DMS114 treated with DMSO at 0.1 percent for 48 hours (cell line): ENCODE measurements around the gene IRS2.

Experiments
- DNase-seq: peaks from one replicate; lab custom pipeline; 2025; ENCODE audit not compliant: unreplicated experiment; lab: John Stamatoyannopoulos, UW

Gene IRS2

DNA sequence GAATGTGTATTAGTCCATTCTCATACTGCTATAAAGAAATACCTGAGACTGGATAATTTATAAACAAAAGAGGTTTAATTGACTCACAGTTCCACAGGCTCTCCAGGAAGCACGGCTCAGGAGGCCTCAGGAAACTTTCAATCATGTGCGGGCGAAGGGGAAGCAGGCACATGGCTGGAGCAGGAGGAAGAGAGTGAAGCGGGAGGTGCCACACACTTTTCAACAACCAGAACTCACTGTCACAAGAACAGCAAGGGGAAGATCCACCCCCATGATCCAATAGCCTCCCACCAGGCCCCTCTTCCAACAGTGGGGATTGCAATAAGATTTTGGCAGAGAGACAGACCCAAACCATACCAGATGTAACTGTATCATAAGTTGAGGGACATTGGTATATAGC is 72.7 kb downstream of the IRS2 start:
- DNase-seq, result no peak

GRCh38 chr13:109712124-109712722 is 74.2 kb downstream of the IRS2 start:
- no peak for DNase-seq

- DNase-seq, result no peak
Measured at GRCh38 chr13:109707742-109708617, 78.4 kb downstream of the IRS2 start.

GRCh38 chr13:109707044-109707741 is 79.2 kb downstream of the IRS2 start:
- no peak for DNase-seq

DNA sequence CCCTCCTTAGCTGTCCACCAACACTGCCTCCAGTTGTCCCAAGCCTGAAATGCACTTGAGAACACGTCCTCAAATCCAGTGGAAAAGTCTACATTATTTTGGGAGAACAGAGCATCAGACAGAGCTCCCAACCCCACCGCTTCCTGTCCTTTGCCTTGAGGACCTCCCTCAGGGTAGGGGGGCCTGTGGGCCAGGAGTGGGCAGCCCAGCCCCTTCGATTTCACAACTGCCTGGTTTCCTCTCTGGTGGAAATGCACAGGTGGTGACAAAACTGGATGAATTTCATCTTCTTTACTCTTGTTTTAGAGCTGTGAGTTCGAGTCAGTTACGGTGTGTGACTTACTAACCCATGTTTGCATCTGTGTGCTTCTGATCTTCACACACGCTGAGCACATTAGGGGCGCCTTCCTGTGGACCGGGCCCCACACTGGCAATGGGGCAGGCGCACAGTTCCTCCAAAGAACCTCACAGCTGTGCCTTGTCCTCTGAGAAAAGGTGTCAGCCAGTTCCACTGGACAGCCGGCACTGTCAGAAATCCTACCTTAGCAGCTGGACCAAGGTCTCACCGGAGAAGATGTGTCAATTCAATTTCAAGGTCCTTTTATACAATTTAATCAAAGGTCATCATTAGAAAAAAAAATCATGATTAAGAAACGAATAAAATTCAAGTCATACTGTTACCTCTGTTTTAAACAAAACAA is 80.2 kb downstream of the IRS2 start:
- no peak for DNase-seq

DNA sequence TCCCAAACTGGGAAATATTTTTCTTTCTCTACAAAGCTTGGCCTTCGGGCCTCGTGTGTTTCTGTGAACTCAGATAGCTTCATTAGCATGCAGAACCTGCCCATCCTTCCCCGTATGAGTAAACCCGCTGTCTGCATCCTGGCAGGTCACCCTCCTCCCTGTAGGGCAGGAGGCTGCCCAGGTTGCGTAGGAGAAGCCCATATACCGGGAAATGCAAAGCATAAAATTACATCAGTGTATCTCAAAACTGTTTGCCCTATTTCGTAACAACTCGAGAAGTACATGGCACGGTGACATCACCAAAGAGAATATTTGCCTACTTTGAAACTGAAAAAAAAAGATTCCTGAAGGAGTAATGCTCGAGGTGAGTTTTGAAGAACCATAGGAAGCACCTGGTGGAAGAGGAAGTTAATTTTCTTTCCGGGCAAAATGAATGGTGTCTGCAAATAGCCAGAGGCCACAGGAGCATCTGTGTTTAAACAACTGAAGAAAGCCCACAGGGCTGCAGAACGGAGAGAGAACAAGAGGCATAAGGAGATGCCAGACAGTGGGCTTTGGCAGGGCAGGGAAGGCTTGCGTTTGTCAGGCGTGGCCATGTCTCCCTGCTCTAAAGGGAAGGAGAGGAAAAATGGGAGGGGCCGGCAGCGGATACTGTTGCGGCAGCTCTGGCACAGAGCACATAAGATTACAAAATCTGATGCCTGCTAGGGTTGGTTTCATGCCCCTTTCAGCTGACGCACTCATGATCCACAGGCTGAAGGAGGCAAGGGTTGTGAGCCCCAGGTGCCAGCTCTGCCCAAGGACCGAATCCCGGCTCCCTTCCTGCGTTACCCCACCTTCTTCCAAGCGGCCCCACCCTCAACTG is 81.4 kb downstream of the IRS2 start:
- DNase-seq, result no peak

DNA sequence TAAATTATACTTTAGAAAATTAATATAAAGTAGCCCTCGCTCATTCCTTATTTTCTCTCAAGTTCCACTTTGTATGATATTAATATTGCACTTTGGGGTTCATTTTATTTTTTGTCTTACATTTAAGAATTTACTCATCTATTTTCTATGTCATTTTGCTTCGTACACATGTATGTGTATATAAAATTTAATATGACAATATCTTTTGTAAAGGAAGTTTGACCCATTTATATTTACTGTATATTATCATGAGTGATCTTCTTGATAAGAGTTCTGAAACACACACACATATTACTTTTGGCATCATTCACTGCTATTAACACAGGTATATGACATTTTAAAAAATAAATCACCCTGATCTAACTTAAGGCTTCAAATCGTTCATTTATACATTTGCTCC is 83.1 kb downstream of the IRS2 start:
- no peak for DNase-seq
